ENCODE results near the gene VOPP1.

GRCh38 chr7:55572378-55573233, at the start of gene VOPP1:
- TF ChIP-seq, protein P1, sequence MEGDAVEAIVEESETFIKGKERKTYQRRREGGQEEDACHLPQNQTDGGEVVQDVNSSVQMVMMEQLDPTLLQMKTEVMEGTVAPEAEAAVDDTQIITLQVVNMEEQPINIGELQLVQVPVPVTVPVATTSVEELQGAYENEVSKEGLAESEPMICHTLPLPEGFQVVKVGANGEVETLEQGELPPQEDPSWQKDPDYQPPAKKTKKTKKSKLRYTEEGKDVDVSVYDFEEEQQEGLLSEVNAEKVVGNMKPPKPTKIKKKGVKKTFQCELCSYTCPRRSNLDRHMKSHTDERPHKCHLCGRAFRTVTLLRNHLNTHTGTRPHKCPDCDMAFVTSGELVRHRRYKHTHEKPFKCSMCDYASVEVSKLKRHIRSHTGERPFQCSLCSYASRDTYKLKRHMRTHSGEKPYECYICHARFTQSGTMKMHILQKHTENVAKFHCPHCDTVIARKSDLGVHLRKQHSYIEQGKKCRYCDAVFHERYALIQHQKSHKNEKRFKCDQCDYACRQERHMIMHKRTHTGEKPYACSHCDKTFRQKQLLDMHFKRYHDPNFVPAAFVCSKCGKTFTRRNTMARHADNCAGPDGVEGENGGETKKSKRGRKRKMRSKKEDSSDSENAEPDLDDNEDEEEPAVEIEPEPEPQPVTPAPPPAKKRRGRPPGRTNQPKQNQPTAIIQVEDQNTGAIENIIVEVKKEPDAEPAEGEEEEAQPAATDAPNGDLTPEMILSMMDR (conservative IDR thresholded peaks at IDR 0.05; ENCODE audit: low read depth, low read length) = no peak
- TF ChIP-seq EZH2 (IDR thresholded peaks at IDR 0.05; ENCODE audit: low read length, unreplicated experiment) = no peak
- no peak for TF ChIP-seq EZH2phosphoT487 (IDR thresholded peaks at IDR 0.05; ENCODE audit: borderline replicate concordance, low read length)
